Endothelial cell of umbilical vein (primary cell): ENCODE measurements around the gene ABTB2. TPM values are rescaled to one million over a fixed set of nuclear protein-coding genes. Genes with fewer than 3 reads are reported as not detected.

Experiments used
- BruUV-seq: library from RNA; stranded (reverse); fragments of 400-500 nt; replicated peaks from 2 replicates; lab custom pipeline; 2021; lab: Mats Ljungman, UMichigan
- CTCF ChIA-PET: fragments of 300-600, 350-600 bp; sonication (Branson Sonifier 250); formaldehyde crosslinking; loops from one replicate; lab custom pipeline; 2021; ENCODE audit warnings: antibody characterized with exemption, inconsistent platforms; lab: Charles Lee
- POLR2A ChIA-PET: fragments of 300-600, 350-600 bp; sonication (Branson Sonifier 250); formaldehyde crosslinking; loops from one replicate; lab custom pipeline; 2021; ENCODE audit warnings: antibody characterized with exemption, inconsistent platforms; lab: Charles Lee
- DNase-seq: peaks from one replicate; pipeline ENCODE4 v3.0.0-alpha.2; 2011; ENCODE audit warnings: low read depth, low spot score
- FAIRE-seq: peaks from 2 replicates; lab custom pipeline; 2011; peaks lifted over from hg19 to GRCh38; lab: Jason Lieb, UNC
- H2AFZ ChIP-seq: 2 replicates; pipeline ENCODE4 v1.6.0; 2012; ENCODE audit warnings: low read depth, low read length, control low read depth, inconsistent platforms
- H3K27ac ChIP-seq: 2 replicates; pipeline ENCODE4 v1.5.1; 2011; ENCODE audit warnings: low read depth, mild to moderate bottlenecking, control low read depth, low read length, moderate library complexity; ENCODE audit not compliant: insufficient read depth
- H3K27me3 ChIP-seq, 2 experiments: 2 replicates each; pipeline versions ENCODE4 v1.6.0 to v1.6.1; 2011; ENCODE audit warnings: low read length in 2 of 2, mixed read lengths in 1 of 2; ENCODE audit not compliant: control insufficient read depth in 2 of 2, insufficient read depth in 2 of 2
- H3K36me3 ChIP-seq, 2 experiments: 2 replicates in 1 of 2; 3 replicates in 1 of 2; pipeline ENCODE4 v1.5.1; 2011; ENCODE audit warnings: low read length in 2 of 2, mild to moderate bottlenecking in 1 of 2, moderate library complexity in 1 of 2; ENCODE audit not compliant: control insufficient read depth in 2 of 2, insufficient read depth in 2 of 2; ENCODE audit errors: extremely low read depth in 1 of 2
- H3K4me1 ChIP-seq: 3 replicates; pipeline ENCODE4 v1.5.1; 2011; ENCODE audit warnings: mild to moderate bottlenecking, low read length; ENCODE audit not compliant: control insufficient read depth, insufficient read depth; ENCODE audit errors: extremely low read depth
- H3K4me2 ChIP-seq: 2 replicates; pipeline ENCODE4 v1.6.1; 2011; ENCODE audit warnings: low read length, control low read depth, mixed read lengths; ENCODE audit not compliant: insufficient read depth
- H3K4me3 ChIP-seq, 3 experiments: fragments of 200-600 bp in 1 of 3; sonication (generic), shearing (Covaris generic) in 1 of 3; replicated peaks in 1 of 3; 2 replicates each; pipeline ENCODE4 v1.5.1; 2011 to 2016; ENCODE audit warnings: control low read depth in 3 of 3, low read length in 3 of 3, mild to moderate bottlenecking in 2 of 3, inconsistent platforms in 1 of 3, low read depth in 1 of 3, moderate library complexity in 1 of 3; ENCODE audit not compliant: insufficient read depth in 1 of 3
- H3K79me2 ChIP-seq: 2 replicates; pipeline ENCODE4 v1.6.0; 2012; ENCODE audit warnings: low read length, inconsistent platforms; ENCODE audit not compliant: control insufficient read depth, insufficient read depth
- H3K9ac ChIP-seq: replicated peaks from 2 replicates; pipeline ENCODE3; 2011; ENCODE audit warnings: low read length, control low read depth; ENCODE audit not compliant: insufficient read depth; ENCODE audit errors: extremely low read depth
- H3K9me1 ChIP-seq: replicated peaks from 3 replicates; pipeline ENCODE4 v1.6.0; 2011; ENCODE audit warnings: mild to moderate bottlenecking, low read length; ENCODE audit not compliant: control insufficient read depth, insufficient read depth; ENCODE audit errors: extremely low read depth
- H3K9me3 ChIP-seq: replicated peaks from 2 replicates; pipeline ENCODE4 v1.5.1; 2012; ENCODE audit warnings: low read length, inconsistent platforms; ENCODE audit not compliant: control insufficient read depth, insufficient read depth
- H4K20me1 ChIP-seq: replicated peaks from 2 replicates; pipeline ENCODE3; 2011; ENCODE audit warnings: mild to moderate bottlenecking, low read length; ENCODE audit not compliant: control insufficient read depth, insufficient read depth; ENCODE audit errors: extremely low read depth
- CTCF ChIP-seq, 2 donors: IDR thresholded peaks; 1 replicate in 1 of 2; 2 replicates in 1 of 2; pipeline ENCODE4 v1.5.1; 2011; ENCODE audit warnings: low read length in 2 of 2, mild to moderate bottlenecking in 2 of 2, moderate library complexity in 2 of 2, control low read depth in 1 of 2, inconsistent platforms in 1 of 2, low read depth in 1 of 2; ENCODE audit not compliant: insufficient read depth in 1 of 2; ENCODE audit errors: extremely low read depth in 1 of 2
- EZH2 ChIP-seq: IDR thresholded peaks from 2 replicates; pipeline ENCODE4 v1.6.1; 2012; ENCODE audit warnings: borderline replicate concordance, low read depth, mild to moderate bottlenecking, moderate library complexity, low read length, inconsistent platforms; ENCODE audit not compliant: severe bottlenecking
- FOS ChIP-seq: IDR thresholded peaks from 2 replicates; pipeline ENCODE4 v1.6.1; 2011; ENCODE audit warnings: mild to moderate bottlenecking, low read length, moderate library complexity, borderline replicate concordance; ENCODE audit not compliant: insufficient read depth
- GATA2 ChIP-seq: IDR thresholded peaks from 2 replicates; pipeline ENCODE4 v1.7.0; 2011; ENCODE audit warnings: low read depth, mild to moderate bottlenecking, moderate library complexity, mixed read lengths, low read length; ENCODE audit not compliant: insufficient read length, insufficient read depth
- JUN ChIP-seq: IDR thresholded peaks from 2 replicates; pipeline ENCODE4 v1.6.1; 2011; ENCODE audit warnings: borderline replicate concordance, low read depth; ENCODE audit not compliant: insufficient read length, insufficient read depth
- MAX ChIP-seq: IDR thresholded peaks from 2 replicates; pipeline ENCODE4 v1.6.1; 2011; ENCODE audit not compliant: insufficient read depth, insufficient read length
- MYC ChIP-seq: IDR thresholded peaks from one replicate; pipeline ENCODE4 v1.6.1; 2011; ENCODE audit warnings: mild to moderate bottlenecking, low read depth, low read length
- POLR2A ChIP-seq: IDR thresholded peaks from 2 replicates; pipeline ENCODE4 v1.6.1; 2012; ENCODE audit warnings: low read depth, mild to moderate bottlenecking, control low read depth, low read length
- POLR2AphosphoS5 ChIP-seq: IDR thresholded peaks from 2 replicates; pipeline ENCODE4 v1.6.1; 2012; ENCODE audit warnings: low read depth, mild to moderate bottlenecking, control low read depth, low read length, moderate library complexity; ENCODE audit not compliant: insufficient read depth
- dilution Hi-C: fragments of 300-500 bp; cut with MboI; formaldehyde crosslinking; loops from one replicate; pipeline ENCODE4 v1.15.0; 2019; ENCODE audit warnings: low sequenced_read_pairs; ENCODE audit not compliant: extremely low pct_ligation_motif_present
- intact Hi-C: fragments of 100-400 bp; cut with micrococcal nuclease; formaldehyde crosslinking; loops from one replicate; pipeline ENCODE4 v1.10.0; 2022
- polyA plus RNA-seq, 4 experiments: library from polyadenylated mRNA; depleted of rRNA in 3 of 4; stranded (reverse) in 3 of 4; unstranded in 1 of 4; fragments of >200 nt; gene quantifications; 2 replicates each; pipeline versions ENCODE4 v1.2.1 to v1.2.3, GENCODE V29; 2011 to 2012; ENCODE audit warnings: missing spikeins in 1 of 4
- total RNA-seq: library from RNA; stranded (reverse); gene quantifications from 2 replicates; pipeline ENCODE4 v1.2.3, GENCODE V29; 2021

ABTB2 gene
- total and polyA plus RNA-seq, 2 donors (not counting 3 experiments of a cell fraction or from before 2014, with no cell fraction given), result 0.11 to 0.14 TPM

GRCh38 chr11:34335801-34336200, 22.0 kb downstream of the ABTB2 start:
- DNase-seq (no peak), FAIRE-seq (no peak)
- TF ChIP-seq GATA2 (no peak), JUN (no peak), CTCF (IDR thresholded peaks at IDR 0.05; ENCODE audit: extremely low read depth in 1 of 2, insufficient read depth in 1 of 2, low read depth in 1 of 2, low read length in 2 of 2) (no peak), FOS (no peak), POLR2AphosphoS5 (no peak), POLR2A (no peak), MAX (no peak), MYC (no peak), EZH2 (no peak)
- no peaks in the 10 kb centered on the region for H4K20me1 ChIP-seq
- H3K9me3 ChIP-seq, result no peaks in the 10 kb centered on the region
- BruUV-seq, result no TSS peak
- no peaks in the 10 kb centered on the region for H3K36me3 ChIP-seq
- no peaks in the 10 kb centered on the region for H3K4me1 ChIP-seq
- no peak overlapping the region for H3K27ac ChIP-seq
- no peak overlapping the region for H3K9ac ChIP-seq
- intact Hi-C loops (no loop called here), dilution Hi-C loops (no loop called here)
- no peak overlapping the region for H3K4me2 ChIP-seq
- no peaks in the 10 kb centered on the region for H3K9me1 ChIP-seq
- no peaks in the 10 kb centered on the region for H3K79me2 ChIP-seq
- H2AFZ ChIP-seq, result no peak overlapping the region
- H3K27me3 ChIP-seq, result peaks cover 3 to 10% of the 10 kb centered on the region in 2 experiments
- ChIA-PET CTCF (no interaction called here), POLR2A (no interaction called here)
- H3K4me3 ChIP-seq, result no peak overlapping the region
